T-helper 17 cell (primary cell): ENCODE data around the gene PMPCB. TPM values are rescaled to one million over a fixed set of nuclear protein-coding genes. Genes with fewer than 3 reads are reported as not detected.

Source experiments
- ATAC-seq: fragments of 150-1000 bp; cut with Tn5 transposase; 2 replicates; pipeline ENCODE4 v1.10.0; 2021; ENCODE audit warnings: mild to moderate bottlenecking, moderate library complexity
- DNase-seq, 3 donors: peaks; one replicate each; pipeline versions ENCODE4 v3.0.0 to v3.0.0-alpha.2; 2020 to 2021
- H3K9me3 ChIP-seq: one replicate; pipeline ENCODE4 v1.7.0; 2013; ENCODE audit warnings: low read length, mild to moderate bottlenecking; ENCODE audit not compliant: control insufficient read depth, poor library complexity, severe bottlenecking
- H3K27ac Mint-ChIP-seq: one replicate; pipeline ENCODE4 v1.8.0; 2022; ENCODE audit warnings: mild to moderate bottlenecking, moderate library complexity, mixed read lengths
- H3K27me3 Mint-ChIP-seq: one replicate; pipeline ENCODE4 v1.8.0; 2022; ENCODE audit warnings: mixed read lengths
- H3K36me3 Mint-ChIP-seq: one replicate; pipeline ENCODE4 v1.8.0; 2022; ENCODE audit warnings: low read depth, mixed read lengths
- H3K4me1 Mint-ChIP-seq: one replicate; pipeline ENCODE4 v1.8.0; 2022; ENCODE audit warnings: mild to moderate bottlenecking, mixed read lengths
- H3K4me3 Mint-ChIP-seq: one replicate; pipeline ENCODE4 v1.8.0; 2022; ENCODE audit warnings: mild to moderate bottlenecking, moderate library complexity, mixed read lengths
- total RNA-seq, 4 donors: library from RNA in 2 of 4; stranded (reverse) in 2 of 4; gene quantifications; one replicate each; pipeline ENCODE4 v1.2.3 and lab custom pipeline; 2022 to 2026

Gene PMPCB
- total RNA-seq, 2 donors from 2014 or later = 73.9 to 80.8 TPM

DNA sequence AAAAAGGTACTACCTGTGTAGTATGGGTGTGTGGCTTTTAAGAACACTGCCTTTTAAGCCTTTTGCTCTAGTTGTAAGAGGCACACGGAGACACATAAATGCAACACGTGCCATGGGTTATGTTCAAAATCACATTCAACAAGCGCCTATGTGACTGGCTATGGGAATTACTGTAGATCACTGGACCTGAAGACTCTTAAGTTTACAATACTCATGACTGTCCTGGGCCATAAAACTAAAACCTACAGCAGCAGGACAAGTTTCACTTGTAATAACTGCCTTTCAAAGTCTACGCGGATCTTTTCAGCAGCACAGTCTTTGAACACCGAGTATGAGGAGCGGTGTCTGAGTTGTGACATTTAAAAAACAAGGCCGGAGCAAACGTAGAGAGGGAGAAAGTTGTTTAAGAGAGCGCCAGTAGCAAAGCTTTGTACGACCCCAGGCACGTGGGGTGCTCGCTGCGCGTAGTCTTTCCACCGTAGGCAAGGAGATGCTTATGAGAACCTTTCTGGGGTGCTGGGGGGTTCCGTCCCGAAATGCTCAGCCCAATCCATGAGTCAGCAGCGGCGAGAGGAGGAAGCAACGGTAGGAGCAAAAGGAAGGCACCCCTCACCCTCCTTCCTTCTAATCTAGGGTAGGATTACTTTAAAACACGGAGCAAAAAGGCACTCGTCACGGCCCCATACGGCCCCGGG, 46.7 kb downstream of the PMPCB start:
- Mint-ChIP-seq H3K27me3 (no peaks in the 10 kb centered on the region), H3K4me1 (peaks cover 45% of the 10 kb centered on the region), H3K36me3 (peaks cover 9% of the 10 kb centered on the region), H3K27ac (peak overlapping the region; percentile 99), H3K4me3 (peak overlapping the region; percentile 100)
- no peaks in the 10 kb centered on the region for H3K9me3 ChIP-seq
- ATAC-seq (peak; percentile 41), DNase-seq (peak in 2 of 3 donors; percentile 13 to 19)

DNA sequence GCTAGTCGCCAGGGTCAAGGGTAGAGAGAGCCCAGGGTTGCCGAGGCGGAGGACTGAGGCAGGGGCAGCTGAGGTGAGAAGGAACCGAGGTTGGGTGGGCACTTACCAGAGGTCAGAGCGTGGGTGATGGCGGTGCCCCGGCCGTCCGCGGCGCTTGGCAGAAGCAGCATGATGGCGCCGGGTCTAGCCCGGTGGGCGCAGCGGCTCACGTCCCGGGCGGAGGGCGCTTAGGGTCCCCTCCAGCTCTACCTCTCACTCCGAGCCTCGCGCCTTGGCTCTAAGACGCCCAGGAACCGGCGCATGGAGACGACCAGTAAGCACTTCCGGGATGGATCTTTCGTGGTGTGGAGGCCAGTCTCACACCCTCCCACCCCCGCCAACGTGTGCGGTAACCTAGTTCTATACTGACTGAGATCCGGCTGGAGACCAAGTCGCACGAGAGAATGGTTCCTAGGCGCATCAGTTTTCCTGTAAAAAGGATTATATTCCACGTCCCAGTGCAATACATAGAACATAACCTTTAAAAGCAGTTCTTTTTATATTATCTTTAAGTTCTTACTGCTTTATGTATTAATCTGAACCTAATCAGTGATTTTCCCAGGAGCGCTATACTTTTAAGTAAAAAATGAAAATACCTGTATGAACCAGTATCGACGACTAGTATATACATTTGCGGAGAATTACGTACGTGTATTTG, 47.4 kb downstream of the PMPCB start, which contains the start of gene DNAJC2:
TSS of gene DNAJC2 (minus strand) at position 315 of the 697 bp plus-strand sequence. CDS start at position 170, 145 bp downstream.
- Mint-ChIP-seq H3K27ac (peak within 1 kb of the TSS; percentile 99), H3K36me3 (peaks cover 5% of the 10 kb centered on the region), H3K4me1 (peaks cover 42% of the 10 kb centered on the region), H3K27me3 (no peaks in the 10 kb centered on the region), H3K4me3 (peak within 1 kb of the TSS; percentile 100)
- ATAC-seq = peak; percentile 88
- peak; percentile 63 to 76 (median 70) for DNase-seq
- H3K9me3 ChIP-seq = no peaks in the 10 kb centered on the region

DNA sequence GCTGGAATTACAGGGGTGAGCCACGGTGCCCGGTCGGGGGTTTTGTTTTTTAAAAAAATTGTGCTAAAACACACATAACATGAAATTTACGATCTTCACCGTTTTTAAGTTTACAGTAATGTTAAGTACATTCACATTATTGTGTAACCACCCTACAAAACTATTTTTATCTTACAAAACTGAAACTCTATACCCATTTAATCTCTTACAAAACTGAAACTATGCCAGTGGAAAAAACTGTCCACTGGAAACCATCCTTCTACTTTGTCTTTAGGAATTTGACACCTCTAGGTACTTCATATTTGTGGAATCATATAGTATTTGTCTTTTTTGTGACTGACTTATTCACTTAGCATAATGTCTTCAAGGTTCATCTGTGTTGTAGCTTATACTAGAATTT, 49.2 kb downstream of the PMPCB start:
- Mint-ChIP-seq H3K27me3 (no peaks in the 10 kb centered on the region), H3K4me1 (peaks cover 40% of the 10 kb centered on the region), H3K36me3 (peaks cover 6% of the 10 kb centered on the region), H3K4me3 (no peak overlapping the region), H3K27ac (no peak overlapping the region)
- no peaks in the 10 kb centered on the region for H3K9me3 ChIP-seq
- DNase-seq (no peak), ATAC-seq (no peak)

DNA sequence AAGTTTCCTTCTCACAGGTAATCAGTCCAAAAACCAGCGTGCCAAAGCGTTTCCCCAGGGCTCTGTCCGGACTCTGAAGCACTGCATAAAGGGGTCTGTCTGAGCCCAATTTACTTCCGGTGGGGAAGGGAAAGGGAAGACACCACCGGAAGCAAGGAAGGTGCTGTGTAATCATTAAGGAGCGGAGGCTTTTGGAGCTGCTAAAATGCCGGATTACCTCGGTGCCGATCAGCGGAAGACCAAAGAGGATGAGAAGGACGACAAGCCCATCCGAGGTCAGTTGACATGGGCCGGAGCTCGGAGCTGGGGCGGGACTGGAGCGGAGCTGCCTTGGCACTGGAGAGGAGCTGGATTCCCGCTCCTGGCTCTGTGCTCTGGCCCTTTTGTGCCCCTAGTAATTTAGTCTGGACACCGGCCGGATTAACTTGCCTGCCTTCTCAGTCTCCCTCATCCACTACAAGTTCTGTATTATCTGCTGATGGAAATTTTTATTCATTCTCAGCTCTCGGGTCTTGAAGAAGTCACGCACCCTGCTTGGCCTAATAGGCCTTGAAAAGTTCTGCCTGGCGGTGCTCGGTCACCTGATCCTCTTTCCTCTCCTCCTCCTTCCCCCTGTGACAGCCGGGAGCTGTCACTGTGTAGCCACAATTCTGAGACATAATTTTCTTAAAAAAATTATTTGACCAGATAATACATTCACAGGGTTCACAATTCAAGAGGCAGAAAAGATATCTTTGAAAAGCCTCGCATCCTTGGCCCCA, 50.5 kb downstream of the PMPCB start, which contains the start of gene PSMC2:
TSS of gene PSMC2 (plus strand) at position 137 of the 761 bp plus-strand sequence. CDS start at position 206, 69 bp downstream.
- Mint-ChIP-seq H3K4me1 (peaks cover 45% of the 10 kb centered on the region), H3K36me3 (peaks cover 8% of the 10 kb centered on the region), H3K27me3 (no peaks in the 10 kb centered on the region), H3K27ac (peak within 1 kb of the TSS; percentile 96), H3K4me3 (peak within 1 kb of the TSS; percentile 98)
- DNase-seq (peak; percentile 52 to 70 (median 70)), ATAC-seq (peak; percentile 66)
- no peaks in the 10 kb centered on the region for H3K9me3 ChIP-seq

DNA sequence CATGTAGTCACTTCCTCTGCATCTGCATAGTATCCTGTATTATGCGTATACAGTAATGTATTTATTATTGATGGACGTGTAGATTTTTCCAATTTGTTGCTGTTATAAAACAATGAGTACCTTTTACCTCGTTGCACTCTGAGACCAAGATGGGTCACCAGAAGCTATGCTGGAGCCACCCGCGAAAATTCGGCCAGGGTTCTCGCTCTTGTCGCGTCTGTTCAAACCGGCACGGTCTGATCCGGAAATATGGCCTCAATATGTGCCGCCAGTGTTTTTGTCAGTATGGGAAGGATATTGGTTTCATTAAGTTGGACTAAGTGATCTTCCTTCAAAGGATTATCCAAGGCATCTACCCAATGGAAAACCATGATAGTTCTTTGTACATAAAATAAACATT, 51.2 kb downstream of the PMPCB start:
- H3K36me3 Mint-ChIP-seq = peaks cover 8% of the 10 kb centered on the region
- no peaks in the 10 kb centered on the region for H3K9me3 ChIP-seq
- H3K4me1 Mint-ChIP-seq = peaks cover 49% of the 10 kb centered on the region
- no peak for DNase-seq
- ATAC-seq = no peak
- no peaks in the 10 kb centered on the region for H3K27me3 Mint-ChIP-seq
- H3K27ac Mint-ChIP-seq = peak overlapping the region; percentile 96
- H3K4me3 Mint-ChIP-seq = peak overlapping the region; percentile 98

DNA sequence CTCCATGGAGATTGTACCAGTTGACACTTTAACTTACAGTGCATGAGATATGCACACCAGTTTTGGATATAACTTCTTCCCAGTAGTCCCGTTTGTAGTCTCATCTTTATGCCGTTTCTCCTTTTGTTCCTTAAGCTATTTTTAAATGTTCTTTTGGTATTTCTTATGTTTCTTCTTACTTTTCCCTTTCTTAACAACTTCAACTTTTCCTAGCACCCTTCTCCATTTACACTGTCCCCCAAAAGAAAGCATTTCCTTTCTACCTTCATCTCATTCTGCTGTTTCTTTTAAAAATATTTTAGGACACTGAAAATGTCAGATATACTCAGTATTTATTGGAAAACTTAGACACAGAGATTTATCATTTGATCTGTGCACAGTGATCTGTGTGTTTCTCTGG, 51.7 kb downstream of the PMPCB start:
- Mint-ChIP-seq H3K4me3 (peak overlapping the region; percentile 98), H3K36me3 (peaks cover 8% of the 10 kb centered on the region), H3K27ac (peak overlapping the region; percentile 96), H3K27me3 (no peaks in the 10 kb centered on the region), H3K4me1 (peaks cover 45% of the 10 kb centered on the region)
- DNase-seq (no peak), ATAC-seq (no peak)
- no peaks in the 10 kb centered on the region for H3K9me3 ChIP-seq

DNA sequence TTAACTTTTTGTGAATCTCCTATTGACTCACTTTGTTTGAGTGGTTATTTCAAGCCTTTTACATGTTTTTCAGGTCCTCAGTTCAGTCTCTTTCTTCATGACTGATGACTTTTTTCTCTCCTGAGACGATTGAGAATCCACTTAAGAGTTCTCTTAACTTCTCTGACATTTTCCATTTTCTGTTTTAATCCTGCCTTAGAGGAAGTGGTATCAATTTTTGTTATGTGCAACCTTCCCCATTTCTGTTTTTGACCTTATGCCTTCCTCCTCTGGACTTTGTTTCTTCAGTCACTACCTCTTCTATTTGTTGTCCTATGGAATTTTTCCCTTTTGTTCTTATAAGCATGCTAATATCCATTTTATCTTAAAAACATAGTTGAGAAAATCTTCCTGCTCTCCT, 52.6 kb downstream of the PMPCB start:
- H3K27me3 Mint-ChIP-seq = no peaks in the 10 kb centered on the region
- no peaks in the 10 kb centered on the region for H3K9me3 ChIP-seq
- H3K36me3 Mint-ChIP-seq = peaks cover 8% of the 10 kb centered on the region
- peak overlapping the region; percentile 96 for H3K27ac Mint-ChIP-seq
- H3K4me3 Mint-ChIP-seq = peak overlapping the region; percentile 98
- H3K4me1 Mint-ChIP-seq = peaks cover 43% of the 10 kb centered on the region
- ATAC-seq = no peak
- DNase-seq = no peak

Other genes starting within 250 kb of the PMPCB start
- 1 to 10 TPM; 1.3 to 1.4 TPM for gene FBXL13, start 222.6 kb upstream of the PMPCB start, total RNA-seq
- 10 to 100 TPM; 14.6 to 16.0 TPM for gene ARMC10, start 222.3 kb upstream of the PMPCB start, total RNA-seq
- gene NAPEPLD, start 148.3 kb upstream of the PMPCB start, total RNA-seq = 1 to 10 TPM; 2.4 to 3.7 TPM
- 10 to 100 TPM; 56.1 to 65.3 TPM for gene DNAJC2, start 47.3 kb downstream of the PMPCB start, total RNA-seq
- gene PSMC2, start 50.2 kb downstream of the PMPCB start, total RNA-seq = 10 to 100 TPM; 77.4 to 91.1 TPM
- not detected for gene SLC26A5, start 148.8 kb downstream of the PMPCB start, total RNA-seq